ENCODE data around the gene SUGP2.

Gene SUGP2

GRCh38 chr19:19057317-19057716 is 24.0 kb upstream of the SUGP2 start:
- H3K9me3 Mint-ChIP-seq: no peaks in the 10 kb centered on the region
- H3K4me3 Mint-ChIP-seq: no peak overlapping the region
- no peaks in the 10 kb centered on the region for H3K27me3 Mint-ChIP-seq (ENCODE audit: low read depth, poor library complexity)
- no peak for TF ChIP-seq CTCF (IDR thresholded peaks at IDR 0.05)
- peaks cover 13% of the 10 kb centered on the region for H3K36me3 Mint-ChIP-seq (ENCODE audit: low read depth)
- no peak overlapping the region for H3K27ac Mint-ChIP-seq
- H3K4me1 Mint-ChIP-seq: peaks cover 35% of the 10 kb centered on the region
- DNase-seq: no peak

GRCh38 chr19:19056636-19057275 is 23.4 kb upstream of the SUGP2 start:
- Mint-ChIP-seq H3K36me3 (ENCODE audit: low read depth) (peaks cover 13% of the 10 kb centered on the region), H3K27ac (no peak overlapping the region), H3K9me3 (no peaks in the 10 kb centered on the region)

DNA sequence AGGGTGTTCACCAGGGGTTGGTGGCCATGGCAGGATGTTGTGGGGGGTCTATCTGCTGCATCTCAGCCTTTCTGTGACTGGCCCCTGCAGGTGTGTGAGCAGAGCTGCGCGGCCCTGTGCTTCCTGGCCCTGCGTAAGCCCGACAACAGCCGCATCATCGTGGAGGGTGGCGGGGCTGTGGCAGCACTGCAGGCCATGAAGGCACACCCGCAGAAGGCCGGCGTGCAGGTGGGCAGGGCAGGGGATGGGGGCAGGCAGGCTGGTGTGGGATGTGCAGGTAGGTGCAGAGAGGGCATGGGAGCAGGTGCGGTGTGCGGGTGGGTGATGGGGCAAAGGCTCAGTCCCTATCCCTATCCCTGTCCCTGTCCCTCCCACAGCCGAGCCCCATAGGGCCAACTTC is 22.4 kb upstream of the SUGP2 start:
- TF ChIP-seq CTCF (IDR thresholded peaks at IDR 0.05): no peak
- Mint-ChIP-seq H3K4me1 (peaks cover 19% of the 10 kb centered on the region), H3K27me3 (ENCODE audit: low read depth, poor library complexity) (peaks cover 3% of the 10 kb centered on the region), H3K9me3 (no peaks in the 10 kb centered on the region), H3K4me3 (no peak overlapping the region), H3K36me3 (ENCODE audit: low read depth) (peaks cover 21% of the 10 kb centered on the region), H3K27ac (no peak overlapping the region)
- no peak for DNase-seq

More at GRCh38 chr19:19056636-19057275, 23.4 kb upstream of the SUGP2 start:
- DNase-seq: no peak
- Mint-ChIP-seq H3K4me1 (peaks cover 30% of the 10 kb centered on the region), H3K4me3 (no peak overlapping the region), H3K27me3 (ENCODE audit: low read depth, poor library complexity) (no peaks in the 10 kb centered on the region)
- TF ChIP-seq CTCF (IDR thresholded peaks at IDR 0.05): no peak

GRCh38 chr19:19054939-19055440 is 21.7 kb upstream of the SUGP2 start:
- DNase-seq: no peak
- Mint-ChIP-seq H3K4me1 (peaks cover 12% of the 10 kb centered on the region), H3K4me3 (no peak overlapping the region), H3K27me3 (ENCODE audit: low read depth, poor library complexity) (peaks cover 3% of the 10 kb centered on the region), H3K27ac (no peak overlapping the region), H3K36me3 (ENCODE audit: low read depth) (peaks cover 21% of the 10 kb centered on the region), H3K9me3 (no peaks in the 10 kb centered on the region)
- no peak for TF ChIP-seq CTCF (IDR thresholded peaks at IDR 0.05)

GRCh38 chr19:19054315-19054938 is 21.1 kb upstream of the SUGP2 start:
- peaks cover 3% of the 10 kb centered on the region for H3K27me3 Mint-ChIP-seq (ENCODE audit: low read depth, poor library complexity)
- no peaks in the 10 kb centered on the region for H3K9me3 Mint-ChIP-seq
- TF ChIP-seq CTCF (IDR thresholded peaks at IDR 0.05): no peak
- H3K27ac Mint-ChIP-seq: no peak overlapping the region
- H3K4me3 Mint-ChIP-seq: no peak overlapping the region
- peaks cover 15% of the 10 kb centered on the region for H3K36me3 Mint-ChIP-seq (ENCODE audit: low read depth)
- no peak for DNase-seq
- H3K4me1 Mint-ChIP-seq: peaks cover 7% of the 10 kb centered on the region
